Coronary artery (tissue), 2 donors: ENCODE data around the gene NFATC2.
"Not testable (repeated sequence)": the region's sequence is repeated elsewhere in the genome, so short reads cannot be mapped to it uniquely, and the experiment has no call there.

Experiments used
- DNase-seq: peaks from one replicate; pipeline ENCODE4 v3.0.0-alpha.2; 2017; ENCODE audit warnings: low spot score
- H3K27ac ChIP-seq, 2 donors: fragments of 200-600 bp; sonication (generic); one replicate each; pipeline ENCODE4 v1.5.1; 2016 to 2019
- H3K4me3 ChIP-seq: fragments of 200-600 bp; sonication (generic); 2 replicates; pipeline ENCODE4 v1.5.1; 2016; ENCODE audit warnings: mild to moderate bottlenecking, moderate library complexity
- TF ChIP-seq, protein P1 (sequence below): fragments of 200-600 bp; sonication (generic); IDR thresholded peaks from one replicate; pipeline ENCODE4 v1.5.1; 2019; ENCODE audit warnings: antibody characterized with exemption

NFATC2 gene

DNA sequence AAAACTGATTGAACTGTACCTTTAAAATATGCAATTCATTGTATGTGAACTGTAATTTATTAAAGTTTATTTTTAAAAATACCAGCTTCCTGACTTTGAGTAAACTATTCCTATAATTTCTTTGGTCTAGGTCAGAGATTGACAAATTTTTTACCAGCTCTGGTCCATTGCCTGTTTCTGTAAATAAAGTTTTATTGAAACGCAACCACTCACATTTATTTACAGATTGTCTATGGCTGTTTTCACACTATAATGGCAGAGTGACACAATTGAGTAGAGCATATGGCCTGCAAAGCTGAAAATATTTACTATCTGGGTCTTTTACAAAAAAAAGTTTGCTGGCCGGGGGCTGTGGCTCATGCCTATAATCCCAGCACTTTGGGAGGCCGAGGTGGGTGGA lies 33.0 kb upstream of the NFATC2 start:
- TF ChIP-seq, protein P1, sequence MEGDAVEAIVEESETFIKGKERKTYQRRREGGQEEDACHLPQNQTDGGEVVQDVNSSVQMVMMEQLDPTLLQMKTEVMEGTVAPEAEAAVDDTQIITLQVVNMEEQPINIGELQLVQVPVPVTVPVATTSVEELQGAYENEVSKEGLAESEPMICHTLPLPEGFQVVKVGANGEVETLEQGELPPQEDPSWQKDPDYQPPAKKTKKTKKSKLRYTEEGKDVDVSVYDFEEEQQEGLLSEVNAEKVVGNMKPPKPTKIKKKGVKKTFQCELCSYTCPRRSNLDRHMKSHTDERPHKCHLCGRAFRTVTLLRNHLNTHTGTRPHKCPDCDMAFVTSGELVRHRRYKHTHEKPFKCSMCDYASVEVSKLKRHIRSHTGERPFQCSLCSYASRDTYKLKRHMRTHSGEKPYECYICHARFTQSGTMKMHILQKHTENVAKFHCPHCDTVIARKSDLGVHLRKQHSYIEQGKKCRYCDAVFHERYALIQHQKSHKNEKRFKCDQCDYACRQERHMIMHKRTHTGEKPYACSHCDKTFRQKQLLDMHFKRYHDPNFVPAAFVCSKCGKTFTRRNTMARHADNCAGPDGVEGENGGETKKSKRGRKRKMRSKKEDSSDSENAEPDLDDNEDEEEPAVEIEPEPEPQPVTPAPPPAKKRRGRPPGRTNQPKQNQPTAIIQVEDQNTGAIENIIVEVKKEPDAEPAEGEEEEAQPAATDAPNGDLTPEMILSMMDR = no peak
- H3K4me3 ChIP-seq = no peak overlapping the region
- H3K27ac ChIP-seq = no peak overlapping the region
- no peak for DNase-seq

DNA sequence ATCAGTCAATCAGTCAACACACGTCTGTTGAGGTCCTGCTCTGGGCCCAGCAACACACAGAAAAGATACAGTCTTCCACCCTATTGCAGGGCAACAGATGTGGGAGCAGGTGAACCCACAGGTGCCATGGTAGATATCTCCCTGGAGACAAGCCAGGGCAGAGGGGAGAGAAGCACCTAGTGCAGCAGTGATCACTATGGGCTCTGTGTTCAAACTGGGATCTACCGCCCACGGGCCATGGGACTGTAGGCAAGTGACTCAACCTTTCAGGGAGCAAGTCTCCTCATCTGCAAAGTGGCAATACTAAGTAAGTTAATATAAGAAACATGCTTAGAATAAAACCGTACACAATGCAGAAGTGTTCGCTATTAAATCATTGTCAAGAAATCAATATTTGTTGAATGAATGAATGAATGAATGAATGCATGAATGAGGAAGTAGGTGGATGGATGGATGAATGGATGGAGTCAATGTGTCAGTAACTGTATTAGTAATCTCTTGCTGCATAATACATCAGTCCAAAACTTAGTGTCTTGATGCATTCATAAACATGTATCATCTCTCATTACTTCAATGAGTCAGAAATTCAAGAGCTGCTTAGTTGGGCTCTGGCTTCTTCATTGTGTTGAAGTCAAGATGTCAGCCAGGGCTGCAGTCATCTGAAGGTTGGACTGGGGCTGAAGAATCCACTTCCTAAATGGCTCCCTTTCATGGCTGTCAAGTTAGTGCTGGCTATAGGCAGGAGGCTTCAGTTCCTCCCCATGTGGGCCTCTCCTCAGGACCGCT lies 31.9 kb upstream of the NFATC2 start:
- TF ChIP-seq, protein P1 = no peak
- no peak for DNase-seq
- Histone ChIP-seq H3K4me3 (no peak overlapping the region), H3K27ac (no peak overlapping the region)

DNA sequence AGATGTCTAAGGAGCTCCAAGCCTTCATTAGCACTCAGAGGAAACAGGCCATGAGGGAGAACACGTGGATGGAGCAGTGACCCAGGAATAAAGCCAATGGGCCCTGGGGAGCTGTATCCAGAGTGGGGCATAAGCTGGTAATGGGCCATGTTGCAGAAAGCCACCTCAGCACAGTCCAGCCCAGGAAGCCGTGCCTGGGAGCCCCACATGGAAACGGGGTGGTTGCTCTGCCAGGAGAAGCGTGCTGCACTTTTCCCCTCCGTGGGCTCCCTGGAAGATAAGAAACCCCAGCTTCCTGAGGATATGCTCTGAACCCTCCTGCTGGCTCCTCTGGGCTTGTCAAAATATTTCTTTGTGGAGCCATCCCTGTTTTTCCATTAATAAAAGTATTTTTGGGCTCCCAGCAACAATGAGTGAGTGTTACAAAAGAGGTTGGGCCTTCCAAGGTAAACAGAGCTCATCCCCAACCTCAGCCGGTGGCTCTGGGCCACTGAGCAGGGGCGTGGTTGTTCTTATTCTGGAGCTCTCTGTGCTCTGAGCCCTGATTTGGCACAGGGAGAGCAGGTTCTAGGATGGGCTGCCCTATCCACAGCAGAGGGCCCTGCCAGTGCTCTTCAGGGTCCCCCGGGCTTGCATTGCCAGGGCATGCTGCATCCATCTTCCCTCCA lies 31.2 kb upstream of the NFATC2 start:
- TF ChIP-seq, protein P1 = no peak
- no peak overlapping the region for H3K4me3 ChIP-seq
- no peak for DNase-seq
- no peak overlapping the region for H3K27ac ChIP-seq

DNA sequence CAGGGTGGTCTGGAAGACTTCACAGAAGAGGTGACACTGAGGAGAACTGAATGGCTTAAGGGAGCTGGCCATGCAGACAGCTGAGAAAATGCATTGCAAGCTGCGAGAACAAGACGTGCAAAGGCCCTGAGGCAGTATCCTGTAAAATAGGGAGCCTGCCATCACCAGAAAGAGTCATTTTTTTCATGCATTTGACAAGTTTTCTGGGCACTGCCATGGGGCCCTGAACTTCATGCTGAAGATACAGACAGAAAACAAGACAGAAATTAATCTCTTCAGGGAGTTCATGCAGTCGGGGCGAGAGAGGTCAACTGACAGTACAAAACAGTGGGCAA lies 28.9 kb upstream of the NFATC2 start:
- Histone ChIP-seq H3K27ac (no peak overlapping the region), H3K4me3 (no peak overlapping the region)
- DNase-seq = no peak
- TF ChIP-seq, protein P1 = no peak

DNA sequence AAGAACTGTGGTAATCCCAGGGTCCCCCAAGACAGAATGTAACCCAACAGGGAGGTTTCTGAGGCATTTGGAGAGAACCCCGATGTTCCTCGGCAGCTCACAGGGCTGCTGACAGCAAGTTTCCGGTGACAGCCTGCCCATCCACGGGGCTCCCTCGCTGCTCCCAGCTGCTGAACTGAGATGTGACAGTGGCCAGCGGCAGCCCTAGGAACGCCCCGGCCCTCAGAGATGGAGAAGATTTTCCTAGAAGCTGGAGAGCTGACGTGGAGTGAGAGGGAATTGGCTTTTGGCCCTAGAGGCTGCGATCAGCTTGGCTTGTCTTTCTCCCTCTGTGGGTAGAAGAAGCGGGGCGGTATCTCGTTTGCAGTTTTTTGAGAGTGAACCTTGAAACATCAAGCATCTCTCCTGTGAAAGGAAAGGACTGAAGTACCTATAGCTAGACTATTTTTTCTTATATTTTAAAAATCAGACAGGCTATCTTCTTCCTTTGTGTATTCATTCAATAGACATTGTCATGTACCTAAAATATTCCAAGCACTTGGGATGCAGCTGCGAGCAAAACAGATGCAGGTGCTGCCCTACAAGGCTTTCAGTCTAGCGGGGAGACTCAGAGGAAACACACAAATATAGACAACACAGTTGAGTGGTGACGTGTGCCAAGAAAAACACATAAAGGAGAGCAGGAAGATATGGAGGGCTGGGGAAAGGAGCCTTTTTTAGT lies 28.4 kb upstream of the NFATC2 start:
- TF ChIP-seq, protein P1 = no peak
- no peak for DNase-seq
- Histone ChIP-seq H3K4me3 (peak overlapping the region; percentile 60), H3K27ac (peak overlapping the region; percentile 33 to 77)

DNA sequence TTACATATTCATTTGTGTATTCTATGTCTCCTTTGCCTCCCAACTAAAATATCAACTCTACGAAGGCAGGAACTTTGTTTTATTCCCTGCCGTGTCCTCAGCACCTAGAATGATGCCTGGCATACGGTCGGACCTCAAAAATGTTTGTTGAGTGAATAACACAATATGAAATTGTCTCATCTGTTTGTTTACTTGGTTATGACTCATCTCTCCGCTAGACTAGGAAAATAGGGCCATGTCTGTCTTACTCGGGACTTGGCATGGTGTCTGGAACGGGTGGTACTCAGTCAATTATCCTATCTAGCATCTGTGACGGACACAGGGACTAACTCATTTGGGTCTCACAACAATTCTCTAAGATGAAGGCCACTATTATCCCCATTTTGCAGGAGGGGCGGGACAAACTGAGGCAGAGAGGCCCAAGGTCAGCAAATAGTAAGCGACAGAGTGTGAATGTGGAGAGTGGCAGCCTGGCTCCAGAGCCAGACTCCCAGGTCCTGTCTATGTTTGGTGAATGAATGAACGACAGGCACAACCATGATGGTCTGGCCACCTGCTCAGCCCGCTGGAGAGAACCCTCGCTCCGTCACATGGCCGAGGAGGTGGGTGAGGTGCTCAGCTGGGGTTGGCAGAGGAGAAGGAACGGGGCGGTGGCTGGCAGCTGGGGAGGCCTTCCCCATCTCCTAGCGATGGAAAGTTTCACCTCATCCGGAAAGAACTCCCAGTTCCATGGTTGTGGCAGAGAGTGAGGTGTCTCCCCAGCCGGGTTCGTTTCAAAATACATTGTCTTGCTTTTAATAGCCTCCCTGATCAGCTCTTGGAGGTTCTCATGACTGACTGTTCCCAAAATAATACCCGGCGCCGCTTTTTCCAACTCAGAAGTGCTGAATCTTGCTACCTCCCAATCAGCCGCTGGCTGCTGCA lies 27.6 kb upstream of the NFATC2 start:
- TF ChIP-seq, protein P1 = no peak
- no peak for DNase-seq
- Histone ChIP-seq H3K27ac (peak overlapping the region; percentile 33 to 77), H3K4me3 (peak overlapping the region; percentile 60)

DNA sequence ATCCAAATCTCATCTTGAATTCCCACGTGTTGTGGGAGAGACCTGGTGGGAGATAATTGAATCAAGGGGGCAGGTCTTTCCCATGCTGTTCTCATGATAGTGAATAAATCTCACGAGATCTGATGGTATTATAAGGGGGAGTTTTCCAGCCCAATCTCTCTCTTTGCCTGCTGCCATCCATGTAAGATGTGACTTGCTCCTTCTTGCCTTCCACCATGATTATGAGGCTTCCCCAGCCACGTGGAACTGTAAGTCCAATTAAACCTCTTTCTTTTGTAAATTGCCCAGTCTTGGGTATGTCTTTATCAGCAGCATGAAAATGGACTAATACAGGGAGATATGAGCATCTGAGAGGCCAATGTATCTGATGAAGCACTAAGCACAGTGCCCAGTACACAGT lies 26.0 kb upstream of the NFATC2 start:
- H3K4me3 ChIP-seq, H3K27ac ChIP-seq, DNase-seq: not testable (repeated sequence)
